ENCODE data around the gene AMN.

DNA sequence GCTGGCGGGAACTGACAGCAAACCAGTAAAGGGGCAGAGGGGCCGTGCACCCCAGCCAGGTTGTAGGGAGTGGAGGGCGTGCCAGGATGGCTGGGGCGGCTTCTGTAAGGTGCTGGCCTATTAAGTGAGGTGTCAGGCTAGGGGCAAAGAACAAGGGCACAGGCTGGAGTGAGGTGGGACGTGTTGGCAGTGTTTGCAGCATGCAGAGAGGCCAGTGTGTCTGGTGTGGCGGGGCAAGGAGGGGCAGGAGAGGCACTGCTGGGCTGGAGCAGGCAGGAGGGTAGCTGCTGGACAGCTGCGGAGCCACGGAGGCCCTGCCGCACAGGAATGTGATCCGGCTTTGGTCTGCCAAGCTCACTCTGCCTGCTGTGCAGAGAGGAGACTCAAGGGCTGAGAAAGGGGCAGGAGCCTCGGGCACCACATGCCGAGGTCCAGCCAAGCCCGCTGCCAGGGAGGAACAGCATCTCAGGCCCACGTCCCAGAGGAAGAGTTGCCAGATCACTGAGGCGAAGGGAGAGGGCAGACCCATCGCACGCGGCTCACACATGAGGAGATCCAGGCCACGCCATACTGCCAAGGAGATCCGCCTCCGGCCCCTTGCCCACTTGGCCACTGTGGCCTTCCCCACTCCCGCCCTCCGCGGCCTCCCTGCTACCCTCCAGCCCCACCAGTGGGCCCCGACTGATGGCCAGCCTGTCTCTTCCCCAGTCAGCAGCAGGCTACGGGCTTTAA is 46.8 kb downstream of the AMN start:
- no peak for TF ChIP-seq POLR2A (IDR thresholded peaks at IDR 0.05; ENCODE audit: low read depth, low read length)
- TF ChIP-seq TAF1 (IDR thresholded peaks at IDR 0.05; ENCODE audit: low read depth, low read length) = no peak
- TF ChIP-seq POLR2AphosphoS5 (IDR thresholded peaks at IDR 0.05; ENCODE audit: low read depth, low read length) = no peak
- no peak for TF ChIP-seq POU2F2 (IDR thresholded peaks at IDR 0.05; ENCODE audit: low read depth, low read length)
